K562 (cell line): ENCODE measurements around the gene FRYL. TPM values are rescaled to one million over a fixed set of nuclear protein-coding genes. Genes with fewer than 3 reads are reported as not detected.

ENCODE experiments used
- ZBTB40 ChIP-seq, 2 experiments: fragments of 450-650 bp in 1 of 2; sonication (generic) in 1 of 2; formaldehyde crosslinking in 1 of 2; IDR thresholded peaks; 2 replicates each; pipeline versions ENCODE4 v1.7.1 to v1.9.0; 2016 to 2022; ENCODE audit warnings: inconsistent platforms in 1 of 2, mild to moderate bottlenecking in 1 of 2, missing genetic modification reagents in 1 of 2
- polyA plus RNA-seq, 8 experiments: library from polyadenylated mRNA; depleted of rRNA in 4 of 8; stranded (reverse) in 5 of 8; unstranded in 3 of 8; fragments of >200 nt; fragmentation: Nextera tagmentation in 2 of 8; fragmentation: Illumina TruSeq in 1 of 8; extraction: Ambion mirVana in 2 of 8; extraction: Trizol in 1 of 8; gene quantifications; 2 replicates each; pipeline versions ENCODE4 v1.2.1 to v1.2.3, GENCODE V29; 2011 to 2014; ENCODE audit warnings: inconsistent platforms in 1 of 8, missing spikeins in 1 of 8
- total RNA-seq, 7 experiments: library from RNA; depleted of rRNA in 6 of 7; stranded (reverse); fragments of >200 nt in 6 of 7; fragmentation: Illumina TruSeq in 2 of 7; extraction: Trizol in 2 of 7; gene quantifications; 2 replicates each; pipeline versions ENCODE4 v1.2.1 to v1.2.3, GENCODE V29; 2011 to 2021; ENCODE audit warnings: low replicate concordance in 1 of 7

FRYL gene
- total and polyA plus RNA-seq, 9 of the 15 experiments (the other 6 are each of a cell fraction or from before 2014, with no cell fraction given), result 7.2 to 34.9 (median 15.9) TPM

GRCh38 chr4:48681856-48682255 lies 98.2 kb downstream of the FRYL start (continued):
- TF ChIP-seq ZBTB40 (IDR thresholded peaks at IDR 0.05) (no peak), ZBTB40 (CRISPR knock-in tag; IDR thresholded peaks at IDR 0.05) (no peak)
